Liver (tissue), 9 donors: Measurements from ENCODE around the gene PROC. TPM values are rescaled to one million over a fixed set of nuclear protein-coding genes. Genes with fewer than 3 reads are reported as not detected.

Experiments used
- DNase-seq: peaks from one replicate; pipeline ENCODE4 v3.0.0-alpha.2; 2017; ENCODE audit warnings: low spot score
- H3K27ac ChIP-seq, 2 donors: one replicate each; pipeline ENCODE4 v1.7.0; 2013; ENCODE audit warnings: inconsistent platforms in 2 of 2, low read length in 2 of 2, control low read depth in 1 of 2, low read depth in 1 of 2, mild to moderate bottlenecking in 1 of 2
- H3K27me3 ChIP-seq, 4 donors: one replicate each; pipeline versions ENCODE4 v1.6.1 to v1.7.0; 2013; ENCODE audit warnings: low read length in 3 of 4, inconsistent platforms in 1 of 4, mild to moderate bottlenecking in 1 of 4, moderate library complexity in 1 of 4; ENCODE audit not compliant: control insufficient read depth in 4 of 4, insufficient read depth in 4 of 4
- H3K36me3 ChIP-seq, 4 donors: one replicate each; pipeline versions ENCODE4 v1.6.1 to v1.7.0; 2013; ENCODE audit warnings: low read length in 3 of 4, mild to moderate bottlenecking in 3 of 4, low read depth in 1 of 4, moderate library complexity in 1 of 4; ENCODE audit not compliant: control insufficient read depth in 4 of 4, insufficient read depth in 3 of 4
- H3K4me1 ChIP-seq, 4 donors: one replicate each; pipeline versions ENCODE4 v1.6.1 to v1.7.0; 2013; ENCODE audit warnings: low read length in 3 of 4, mild to moderate bottlenecking in 3 of 4, moderate library complexity in 1 of 4; ENCODE audit not compliant: control insufficient read depth in 4 of 4, insufficient read depth in 4 of 4
- H3K4me3 ChIP-seq, 3 donors: one replicate each; pipeline versions ENCODE4 v1.6.1 to v1.7.0; 2013; ENCODE audit warnings: low read length in 3 of 3, control low read depth in 1 of 3, low read depth in 1 of 3, mild to moderate bottlenecking in 1 of 3
- H3K9ac ChIP-seq, 2 donors: one replicate each; pipeline ENCODE4 v1.7.0; 2013; ENCODE audit warnings: low read length in 2 of 2, mild to moderate bottlenecking in 2 of 2, moderate library complexity in 2 of 2, control low read depth in 1 of 2, low read depth in 1 of 2
- H3K9me3 ChIP-seq, 4 donors: one replicate each; pipeline versions ENCODE4 v1.6.1 to v1.7.0; 2013; ENCODE audit warnings: low read length in 3 of 4; ENCODE audit not compliant: control insufficient read depth in 4 of 4
- ATF3 ChIP-seq: IDR thresholded peaks from 2 replicates; pipeline ENCODE4 v1.6.1; 2016; ENCODE audit warnings: antibody characterized with exemption
- CTCF ChIP-seq: fragments of 150-350 bp; IDR thresholded peaks from 2 replicates; pipeline ENCODE4 v1.5.1; 2017; ENCODE audit warnings: improper control_type of control experiment, low read depth, low read length; ENCODE audit not compliant: missing input control
- EGR1 ChIP-seq, 2 donors: IDR thresholded peaks; 2 replicates each; pipeline ENCODE4 v1.6.1; 2016 to 2018; ENCODE audit warnings: antibody characterized with exemption in 2 of 2, low read depth in 2 of 2
- FOXA1 ChIP-seq: IDR thresholded peaks from 2 replicates; pipeline ENCODE4 v1.6.1; 2016; ENCODE audit warnings: antibody characterized with exemption
- GABPA ChIP-seq, 2 donors: IDR thresholded peaks in 1 of 2; conservative IDR thresholded peaks in 1 of 2; 2 replicates each; pipeline ENCODE4 v1.6.1; 2016; ENCODE audit warnings: antibody characterized with exemption in 2 of 2, mild to moderate bottlenecking in 1 of 2, moderate library complexity in 1 of 2
- HNF4A ChIP-seq, 2 donors: conservative IDR thresholded peaks; 2 replicates each; pipeline ENCODE4 v1.6.1; 2016; ENCODE audit warnings: antibody characterized with exemption in 2 of 2, mild to moderate bottlenecking in 2 of 2
- HNF4G ChIP-seq: IDR thresholded peaks from 2 replicates; pipeline ENCODE4 v1.6.1; 2016; ENCODE audit warnings: antibody characterized with exemption
- JUND ChIP-seq, 2 donors: IDR thresholded peaks; 2 replicates each; pipeline ENCODE4 v1.6.1; 2016; ENCODE audit warnings: antibody characterized with exemption in 2 of 2
- NR2F2 ChIP-seq: IDR thresholded peaks from 2 replicates; pipeline ENCODE4 v1.6.1; 2016; ENCODE audit warnings: antibody characterized with exemption
- RAD21 ChIP-seq, 2 donors: IDR thresholded peaks; 2 replicates each; pipeline ENCODE4 v1.6.1; 2016; ENCODE audit warnings: antibody characterized with exemption in 2 of 2, mild to moderate bottlenecking in 2 of 2
- REST ChIP-seq: IDR thresholded peaks from 2 replicates; pipeline ENCODE4 v1.6.1; 2016; ENCODE audit warnings: antibody characterized with exemption, mild to moderate bottlenecking
- RXRA ChIP-seq, 2 donors: IDR thresholded peaks; 2 replicates each; pipeline ENCODE4 v1.6.1; 2017 to 2018; ENCODE audit warnings: antibody characterized with exemption in 2 of 2, mild to moderate bottlenecking in 1 of 2
- SP1 ChIP-seq: IDR thresholded peaks from 2 replicates; pipeline ENCODE4 v1.6.1; 2018; ENCODE audit warnings: antibody characterized with exemption, mild to moderate bottlenecking
- YY1 ChIP-seq: IDR thresholded peaks from 2 replicates; pipeline ENCODE4 v1.6.1; 2016; ENCODE audit warnings: antibody characterized with exemption, mild to moderate bottlenecking
- ZBTB33 ChIP-seq: IDR thresholded peaks from 2 replicates; pipeline ENCODE4 v1.6.1; 2016; ENCODE audit warnings: antibody characterized with exemption
- WGBS: extraction: QIAGEN DNeasy Blood & Tissue Kit; methylation state at CpG from one replicate; pipeline ENCODE4 v1.1.7; 2013; 5-methylcytosine and 5-hydroxymethylcytosine counted together
- polyA plus RNA-seq, 2 donors: library from polyadenylated mRNA; stranded (reverse) in 1 of 2; unstranded in 1 of 2; fragments of 200-250 nt in 1 of 2; fragments of >200 nt in 1 of 2; fragmentation: Nextera tagmentation in 1 of 2; extraction: Ambion mirVana in 1 of 2; gene quantifications; one replicate each; pipeline versions ENCODE4 v1.2.1 to v1.2.3, GENCODE V29; 2013 to 2015
- total RNA-seq, 2 donors: library from RNA; depleted of rRNA; stranded (reverse); fragments of >200 nt; gene quantifications; one replicate each; pipeline ENCODE4 v1.2.3, GENCODE V29; 2014
- donor health status: healthy.
- donor health status: healthy.
- donor health status: healthy.
- donor health status: healthy.
- donor health status: healthy.

PROC gene
- total and polyA plus RNA-seq, 4 donors = 150 to 407 (median 341) TPM

- Histone ChIP-seq H3K9me3 (no peaks in the 10 kb centered on the region), H3K27me3 (no peaks in the 10 kb centered on the region), H3K4me3 (no peak overlapping the region), H3K4me1 (peaks cover 0 to 3% (median 0%) of the 10 kb centered on the region in 4 donors), H3K27ac (no peak overlapping the region), H3K36me3 (no peaks in the 10 kb centered on the region), H3K9ac (no peak overlapping the region)
- TF ChIP-seq EGR1 (IDR thresholded peaks at IDR 0.05; ENCODE audit: low read depth in 2 of 2) = no peak
- TF ChIP-seq ATF3 = no peak
- TF ChIP-seq GABPA (IDR thresholded peaks at IDR 0.05 in 1 of 2, conservative IDR thresholded peaks at IDR 0.05 in 1 of 2) = no peak
- TF ChIP-seq SP1 = no peak
- TF ChIP-seq YY1 = no peak
- TF ChIP-seq REST = no peak
- no peak for TF ChIP-seq NR2F2
- TF ChIP-seq FOXA1 = no peak
- TF ChIP-seq JUND (IDR thresholded peaks at IDR 0.05) = no peak
- TF ChIP-seq HNF4A (conservative IDR thresholded peaks at IDR 0.05) = no peak
- TF ChIP-seq RAD21 (IDR thresholded peaks at IDR 0.05) = no peak
- no peak for TF ChIP-seq HNF4G
- no peak for TF ChIP-seq CTCF
- no peak for TF ChIP-seq RXRA (IDR thresholded peaks at IDR 0.05)
- TF ChIP-seq ZBTB33 = no peak
- 84% methylated on average over 11 of the region's 11 CpGs for WGBS
- DNase-seq = no peak
These were observed 16.2 kb upstream of the PROC start for GRCh38 chr2:127401757-127402695.
